Fibroblast of villous mesenchyme (primary cell): ENCODE measurements around the gene IQGAP2. TPM values are rescaled to one million over a fixed set of nuclear protein-coding genes. Genes with fewer than 3 reads are reported as not detected.

Experiments used
- DNase-seq: peaks from one replicate; pipeline ENCODE4 v3.0.0-alpha.2; 2010; ENCODE audit warnings: low read depth
- H3K4me3 ChIP-seq: 2 replicates; pipeline ENCODE4 v1.5.1; 2011; ENCODE audit warnings: low read depth, mild to moderate bottlenecking, low read length
- total RNA-seq: library from RNA; depleted of rRNA; stranded (reverse); fragments of >200 nt; gene quantifications from 2 replicates; pipeline ENCODE4 v1.2.3, GENCODE V29; 2012
- TF ChIP-seq, protein P1 (sequence below): IDR thresholded peaks from 2 replicates; pipeline ENCODE4 v1.5.1; 2012; ENCODE audit warnings: low read depth, mild to moderate bottlenecking, low read length; ENCODE audit not compliant: insufficient read depth

The IQGAP2 gene
- total RNA-seq, 1 donor = 2.6 TPM

GRCh38 chr5:76690704-76691466 is 287.8 kb downstream of the IQGAP2 start:
- peak; percentile 55 for DNase-seq
- TF ChIP-seq, protein P1, sequence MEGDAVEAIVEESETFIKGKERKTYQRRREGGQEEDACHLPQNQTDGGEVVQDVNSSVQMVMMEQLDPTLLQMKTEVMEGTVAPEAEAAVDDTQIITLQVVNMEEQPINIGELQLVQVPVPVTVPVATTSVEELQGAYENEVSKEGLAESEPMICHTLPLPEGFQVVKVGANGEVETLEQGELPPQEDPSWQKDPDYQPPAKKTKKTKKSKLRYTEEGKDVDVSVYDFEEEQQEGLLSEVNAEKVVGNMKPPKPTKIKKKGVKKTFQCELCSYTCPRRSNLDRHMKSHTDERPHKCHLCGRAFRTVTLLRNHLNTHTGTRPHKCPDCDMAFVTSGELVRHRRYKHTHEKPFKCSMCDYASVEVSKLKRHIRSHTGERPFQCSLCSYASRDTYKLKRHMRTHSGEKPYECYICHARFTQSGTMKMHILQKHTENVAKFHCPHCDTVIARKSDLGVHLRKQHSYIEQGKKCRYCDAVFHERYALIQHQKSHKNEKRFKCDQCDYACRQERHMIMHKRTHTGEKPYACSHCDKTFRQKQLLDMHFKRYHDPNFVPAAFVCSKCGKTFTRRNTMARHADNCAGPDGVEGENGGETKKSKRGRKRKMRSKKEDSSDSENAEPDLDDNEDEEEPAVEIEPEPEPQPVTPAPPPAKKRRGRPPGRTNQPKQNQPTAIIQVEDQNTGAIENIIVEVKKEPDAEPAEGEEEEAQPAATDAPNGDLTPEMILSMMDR = no peak
- H3K4me3 ChIP-seq = no peak overlapping the region

GRCh38 chr5:76691467-76692273 is 288.6 kb downstream of the IQGAP2 start:
- TF ChIP-seq, protein P1 = no peak
- no peak overlapping the region for H3K4me3 ChIP-seq
- peak; percentile 77 for DNase-seq

DNA sequence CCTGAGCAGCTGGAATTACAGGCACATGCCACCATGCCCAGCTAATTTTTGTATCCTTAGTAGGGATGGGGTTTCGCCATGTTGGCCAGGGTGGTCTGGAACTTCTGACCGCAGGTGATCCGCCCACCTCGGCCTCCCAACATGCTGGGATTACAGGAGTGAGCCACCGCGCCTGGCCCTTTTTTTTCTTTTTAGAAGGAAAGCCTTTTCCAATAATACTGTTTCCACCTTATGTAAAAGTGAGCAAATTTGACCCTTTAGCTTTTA is 289.1 kb downstream of the IQGAP2 start:
- TF ChIP-seq, protein P1 = no peak
- no peak overlapping the region for H3K4me3 ChIP-seq
- no peak for DNase-seq

GRCh38 chr5:76692651-76693050 is 289.6 kb downstream of the IQGAP2 start:
- DNase-seq = no peak
- no peak overlapping the region for H3K4me3 ChIP-seq
- TF ChIP-seq, protein P1 = no peak

- no peak for DNase-seq
- TF ChIP-seq, protein P1 = no peak
- no peak overlapping the region for H3K4me3 ChIP-seq
Observed at GRCh38 chr5:76693141-76693540, 290.1 kb downstream of the IQGAP2 start.

DNA sequence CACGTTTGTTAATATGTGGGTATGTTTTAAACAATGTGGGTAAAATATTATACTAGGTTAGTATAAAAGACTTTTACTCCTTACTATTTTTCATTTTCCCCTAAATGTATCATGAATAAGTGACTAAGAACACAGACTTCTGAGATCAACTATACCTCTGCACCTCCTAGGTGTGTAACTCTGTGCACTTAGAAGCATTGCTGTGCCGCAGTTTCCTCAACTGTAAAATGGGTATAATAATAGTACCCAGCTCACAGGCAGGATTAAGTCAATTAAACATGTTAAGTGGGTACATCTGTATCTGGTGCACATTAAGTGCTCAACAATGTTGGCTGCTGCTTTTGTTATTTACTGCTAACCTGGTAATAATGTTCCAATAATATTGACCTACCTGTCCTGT is 291.2 kb downstream of the IQGAP2 start:
- TF ChIP-seq, protein P1 = no peak
- DNase-seq = no peak
- H3K4me3 ChIP-seq = no peak overlapping the region

- TF ChIP-seq, protein P1 = no peak
- H3K4me3 ChIP-seq = no peak overlapping the region
- no peak for DNase-seq
Observed at GRCh38 chr5:76695346-76695745, 292.3 kb downstream of the IQGAP2 start.
